HFF-Myc (cell line): Measurements from ENCODE around the gene ZNF556.
"Not testable (repeated sequence)": the region's sequence is repeated elsewhere in the genome, so short reads cannot be mapped to it uniquely, and the experiment has no call there.

Source experiments
- DNase-seq: peaks from one replicate; pipeline ENCODE4 v3.0.0-alpha.2; 2011; ENCODE audit warnings: low read depth; ENCODE audit errors: extremely low read depth
- H3K4me3 ChIP-seq: replicated peaks from 2 replicates; pipeline ENCODE4 v1.5.1; 2011; ENCODE audit warnings: low read depth, mild to moderate bottlenecking, control low read depth, low read length
- TF ChIP-seq, protein P1 (sequence below): IDR thresholded peaks from 2 replicates; pipeline ENCODE4 v1.5.1; 2012; ENCODE audit warnings: mild to moderate bottlenecking, low read depth, low read length, control low read depth; ENCODE audit errors: missing control alignments

ZNF556 gene

DNA sequence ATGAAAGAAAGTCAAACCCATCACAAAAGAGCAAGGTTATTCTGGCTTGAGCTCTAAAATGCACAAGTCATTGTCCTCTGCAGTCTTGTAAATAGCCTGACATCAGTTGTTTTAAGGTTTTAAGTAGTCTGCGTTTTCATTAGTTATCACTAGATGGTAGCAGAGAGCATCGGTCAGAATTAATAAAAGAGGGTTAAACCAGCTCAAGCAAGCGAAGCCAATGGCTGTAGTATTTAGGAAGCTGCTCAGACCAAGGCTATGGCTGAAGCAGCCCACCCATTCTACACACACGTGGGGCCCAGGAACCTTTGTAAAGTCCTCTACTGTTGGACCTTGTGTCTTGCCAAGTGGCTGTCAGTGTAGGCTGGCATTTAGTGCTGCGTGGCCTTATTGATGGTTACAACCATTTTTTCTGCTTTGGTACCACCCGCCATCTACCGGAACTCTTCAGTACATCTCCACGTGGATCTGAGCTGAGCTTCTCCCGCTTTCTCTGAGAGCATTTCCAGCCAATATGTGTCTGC, 20.3 kb downstream of the ZNF556 start:
- no peak for DNase-seq
- H3K4me3 ChIP-seq = no peak overlapping the region
- TF ChIP-seq, protein P1, sequence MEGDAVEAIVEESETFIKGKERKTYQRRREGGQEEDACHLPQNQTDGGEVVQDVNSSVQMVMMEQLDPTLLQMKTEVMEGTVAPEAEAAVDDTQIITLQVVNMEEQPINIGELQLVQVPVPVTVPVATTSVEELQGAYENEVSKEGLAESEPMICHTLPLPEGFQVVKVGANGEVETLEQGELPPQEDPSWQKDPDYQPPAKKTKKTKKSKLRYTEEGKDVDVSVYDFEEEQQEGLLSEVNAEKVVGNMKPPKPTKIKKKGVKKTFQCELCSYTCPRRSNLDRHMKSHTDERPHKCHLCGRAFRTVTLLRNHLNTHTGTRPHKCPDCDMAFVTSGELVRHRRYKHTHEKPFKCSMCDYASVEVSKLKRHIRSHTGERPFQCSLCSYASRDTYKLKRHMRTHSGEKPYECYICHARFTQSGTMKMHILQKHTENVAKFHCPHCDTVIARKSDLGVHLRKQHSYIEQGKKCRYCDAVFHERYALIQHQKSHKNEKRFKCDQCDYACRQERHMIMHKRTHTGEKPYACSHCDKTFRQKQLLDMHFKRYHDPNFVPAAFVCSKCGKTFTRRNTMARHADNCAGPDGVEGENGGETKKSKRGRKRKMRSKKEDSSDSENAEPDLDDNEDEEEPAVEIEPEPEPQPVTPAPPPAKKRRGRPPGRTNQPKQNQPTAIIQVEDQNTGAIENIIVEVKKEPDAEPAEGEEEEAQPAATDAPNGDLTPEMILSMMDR = peak; percentile 43

DNA sequence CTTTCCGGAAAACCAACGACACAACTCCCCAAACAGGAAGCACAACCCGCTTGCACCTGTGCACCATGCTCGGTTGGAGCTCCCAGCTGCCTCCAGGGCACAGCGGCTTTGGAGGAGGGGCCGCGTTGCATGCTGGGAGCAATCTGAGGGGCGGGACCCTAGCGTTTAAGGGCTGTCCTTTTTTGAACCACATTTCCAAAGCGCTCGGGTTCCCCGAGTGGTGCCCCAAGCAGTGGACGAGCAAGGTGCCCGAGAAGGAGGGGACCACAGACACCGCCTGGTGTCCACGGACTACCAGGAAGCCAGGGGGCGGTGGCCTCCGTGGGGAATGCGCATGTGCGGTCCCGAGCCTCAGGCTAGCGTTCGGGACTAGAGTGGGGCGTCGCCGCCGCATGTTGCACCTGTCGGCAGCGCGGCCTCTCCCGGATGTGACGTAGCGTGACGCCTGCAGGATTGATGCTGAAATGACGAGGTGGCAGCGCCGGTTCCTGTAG, 21.6 kb downstream of the ZNF556 start:
- no peak overlapping the region for H3K4me3 ChIP-seq
- TF ChIP-seq, protein P1 = no peak
- DNase-seq = no peak

DNA sequence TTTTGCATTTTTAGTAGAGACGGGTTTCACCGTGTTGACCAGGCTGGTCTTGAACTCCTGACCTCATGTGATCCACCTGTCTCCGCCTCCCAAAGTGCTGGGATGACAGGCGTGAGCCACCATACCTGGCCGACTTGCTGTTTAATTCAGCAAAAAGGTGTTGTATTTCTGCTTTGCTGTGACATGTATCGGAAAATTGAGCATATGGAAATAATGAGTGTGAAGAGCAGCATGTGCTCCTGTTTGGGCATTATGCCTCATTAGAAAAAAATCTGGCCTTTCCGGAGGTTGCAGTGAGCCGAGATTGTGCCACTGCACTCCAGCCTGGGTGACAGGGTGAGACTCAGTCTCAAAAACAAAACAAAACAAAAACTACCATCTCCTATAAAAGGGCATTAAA, 23.4 kb downstream of the ZNF556 start:
- H3K4me3 ChIP-seq, DNase-seq: not testable (repeated sequence)

DNA sequence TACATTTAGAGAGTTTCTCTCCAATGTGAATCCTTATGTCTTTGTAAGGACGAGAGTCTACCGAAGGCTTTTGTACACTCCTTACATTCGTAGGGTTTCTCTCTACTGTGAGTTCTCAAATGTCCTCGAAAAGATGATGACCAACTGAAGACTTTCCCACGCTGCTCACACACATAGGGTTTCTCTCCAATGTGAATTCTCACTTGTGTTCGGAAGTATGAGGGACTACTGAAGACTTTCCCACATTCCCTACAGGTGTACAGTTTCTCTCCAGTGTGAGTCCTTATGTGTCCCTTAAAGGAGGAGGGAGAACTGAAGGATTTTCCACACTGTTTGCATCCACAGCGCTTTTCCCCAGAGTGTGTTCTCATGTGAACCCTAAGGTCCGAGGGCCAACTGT, 29.6 kb downstream of the ZNF556 start:
- H3K4me3 ChIP-seq = no peak overlapping the region
- no peak for DNase-seq
- TF ChIP-seq, protein P1 = no peak

DNA sequence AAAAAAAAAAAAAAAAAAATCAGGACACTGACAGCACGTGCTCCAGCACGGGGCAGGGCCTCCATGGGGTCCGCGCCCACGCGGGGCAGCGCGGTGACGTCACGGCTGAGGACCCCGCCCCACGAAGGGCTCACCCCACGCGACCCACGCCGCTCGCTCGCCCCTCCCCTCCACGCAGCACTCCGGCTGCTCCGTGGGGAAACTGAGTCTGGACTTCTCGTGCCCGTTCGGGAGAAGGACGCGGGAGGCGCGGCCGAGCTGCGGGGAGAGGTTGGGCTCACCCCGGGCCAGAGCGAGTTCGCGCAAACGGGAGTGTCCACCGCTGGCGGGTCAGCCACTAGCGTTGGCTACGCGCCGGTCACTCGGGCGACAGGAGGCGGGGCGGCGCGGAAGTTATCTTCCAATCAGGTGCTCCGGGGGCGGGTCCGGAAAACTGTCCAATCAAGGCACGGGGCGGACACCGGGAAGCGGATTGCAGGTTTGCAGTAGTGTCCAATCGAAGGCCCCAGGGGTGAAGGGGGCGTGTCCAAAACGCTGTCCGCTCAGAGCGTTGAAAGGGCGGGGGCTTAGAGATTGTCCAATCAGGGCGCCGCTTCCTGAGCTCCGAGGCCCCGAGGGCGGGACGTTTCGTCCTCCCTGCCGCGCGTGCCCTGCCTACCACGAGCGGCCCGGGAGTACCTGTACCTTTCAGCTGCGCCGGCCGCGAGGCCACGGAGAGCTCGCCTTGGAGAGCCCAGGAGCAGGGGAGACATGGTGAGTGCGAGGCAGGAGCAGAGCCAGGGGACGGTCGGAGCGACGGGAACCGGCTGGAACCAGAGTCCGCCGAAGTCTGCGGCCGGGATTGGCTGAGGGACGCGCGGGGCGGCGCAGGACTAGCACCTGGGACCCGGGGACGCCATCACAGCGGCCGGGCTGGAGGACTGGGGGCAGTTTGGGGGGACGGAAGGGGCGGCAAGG, 33.4 kb downstream of the ZNF556 start, which contains the start of gene ZNF57:
Gene ZNF57 (plus strand): TSS at position 633 of the 957 bp plus-strand sequence. CDS start 118 bp downstream, at position 751.
- DNase-seq = peak; percentile 97
- peak within 1 kb of the TSS; percentile 79 for H3K4me3 ChIP-seq
- TF ChIP-seq, protein P1 = no peak

DNA sequence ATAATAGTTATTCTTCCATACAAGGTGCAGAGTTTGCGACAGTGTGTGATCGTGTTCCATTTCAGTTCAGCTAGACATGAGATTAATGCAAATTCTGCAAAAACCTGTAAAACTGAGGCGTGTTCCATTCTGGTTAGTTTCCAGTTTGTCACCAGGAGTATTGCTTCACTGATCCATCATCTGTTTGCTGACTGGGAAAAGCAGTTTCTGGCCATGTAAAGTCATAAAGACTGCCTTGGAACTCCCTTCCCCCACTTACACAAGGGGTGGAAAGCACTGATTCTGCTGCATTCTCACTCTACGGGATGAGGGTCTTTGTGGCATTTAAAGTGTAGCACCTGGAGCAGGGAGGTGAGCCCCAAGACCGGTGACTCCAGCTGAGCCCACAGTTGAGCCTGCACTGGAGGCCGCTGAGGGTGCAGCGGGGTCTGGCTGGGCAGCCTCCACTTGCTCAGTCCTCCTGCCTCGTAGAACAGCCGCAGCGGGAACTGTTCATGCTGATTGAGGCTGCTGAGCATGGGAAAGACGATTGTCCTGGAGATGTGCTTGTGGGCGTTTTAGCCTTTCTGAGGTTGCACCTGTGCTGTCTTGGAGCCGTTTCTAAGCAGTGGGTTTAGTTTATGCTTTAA, 35.6 kb downstream of the ZNF556 start:
- TF ChIP-seq, protein P1 = no peak
- DNase-seq = no peak
- no peak overlapping the region for H3K4me3 ChIP-seq

DNA sequence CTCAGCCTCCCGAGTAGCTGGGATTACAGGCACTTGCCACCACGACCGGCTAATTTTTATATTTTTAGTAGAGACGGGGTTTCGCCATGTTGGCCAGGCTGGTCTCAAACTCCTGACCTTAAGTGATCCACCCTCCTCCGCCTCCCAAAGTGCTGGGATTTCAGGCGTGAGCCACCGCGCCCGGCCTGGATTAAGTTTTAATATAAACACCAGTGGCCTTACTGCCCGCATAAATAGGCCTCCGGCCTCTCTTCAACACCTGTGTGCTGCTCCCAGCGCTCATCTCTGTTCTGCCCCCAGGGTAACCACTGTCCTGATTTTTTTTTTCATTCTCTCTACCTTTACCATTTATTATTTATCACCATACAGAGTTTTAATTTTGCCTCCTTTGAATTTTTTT, 36.2 kb downstream of the ZNF556 start:
- not testable (repeated sequence) for DNase-seq, H3K4me3 ChIP-seq
